ENCODE data around the gene ELK4. TPM values are rescaled to one million over a fixed set of nuclear protein-coding genes. Genes with fewer than 3 reads are reported as not detected.

ELK4 gene
- total RNA-seq, 2 donors from 2014 or later = 92.8 to 100 TPM

DNA sequence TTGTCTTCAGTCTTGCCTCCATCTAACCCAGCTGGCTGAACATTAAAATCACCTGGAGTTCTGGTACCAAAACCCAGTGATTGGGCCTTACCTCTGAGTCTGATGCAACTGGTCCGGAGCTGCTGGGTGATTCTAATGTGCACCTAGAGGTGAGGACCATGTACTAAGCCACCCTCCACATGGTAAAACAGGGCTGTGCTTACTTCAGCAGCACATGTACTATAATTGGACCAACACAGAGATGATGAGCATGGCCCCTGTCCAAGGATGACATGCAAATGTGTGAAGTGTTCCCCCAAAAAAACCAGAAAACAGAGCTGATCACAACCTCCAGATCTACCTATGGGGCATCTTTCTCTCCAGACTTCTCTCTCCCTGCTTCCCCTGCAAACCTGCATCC is 37.0 kb downstream of the ELK4 start:
- no peaks in the 10 kb centered on the region for H3K9me3 ChIP-seq (ENCODE audit: control insufficient read depth, low read length, poor library complexity, severe bottlenecking)
- Mint-ChIP-seq H3K36me3 (ENCODE audit: low read depth) (peaks cover 4% of the 10 kb centered on the region), H3K4me1 (peaks cover 17% of the 10 kb centered on the region), H3K27me3 (peaks cover 3% of the 10 kb centered on the region), H3K27ac (peak overlapping the region; percentile 92), H3K4me3 (no peak overlapping the region)
- DNase-seq (no peak), ATAC-seq (no peak)

DNA sequence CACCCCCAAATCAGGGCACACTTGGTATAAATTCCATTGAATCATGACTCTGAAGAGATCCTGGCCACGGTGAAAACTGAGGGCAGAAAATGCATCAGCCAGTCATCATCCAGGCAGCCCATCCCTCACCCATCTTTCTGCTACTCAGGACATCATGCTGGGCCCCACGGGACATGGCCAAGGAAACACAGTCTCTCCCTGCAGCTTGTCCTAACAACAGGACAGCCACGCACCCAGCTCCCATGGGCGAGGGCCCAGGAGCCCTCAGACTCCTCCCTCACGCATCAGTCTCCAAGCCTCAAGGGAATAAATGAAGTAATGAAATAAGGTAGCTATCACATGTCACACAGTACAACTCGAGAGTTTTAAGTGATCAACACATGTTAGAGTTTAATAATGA is 37.8 kb downstream of the ELK4 start:
- ATAC-seq (no peak), DNase-seq (no peak)
- no peaks in the 10 kb centered on the region for H3K9me3 ChIP-seq (ENCODE audit: control insufficient read depth, low read length, poor library complexity, severe bottlenecking)

DNA sequence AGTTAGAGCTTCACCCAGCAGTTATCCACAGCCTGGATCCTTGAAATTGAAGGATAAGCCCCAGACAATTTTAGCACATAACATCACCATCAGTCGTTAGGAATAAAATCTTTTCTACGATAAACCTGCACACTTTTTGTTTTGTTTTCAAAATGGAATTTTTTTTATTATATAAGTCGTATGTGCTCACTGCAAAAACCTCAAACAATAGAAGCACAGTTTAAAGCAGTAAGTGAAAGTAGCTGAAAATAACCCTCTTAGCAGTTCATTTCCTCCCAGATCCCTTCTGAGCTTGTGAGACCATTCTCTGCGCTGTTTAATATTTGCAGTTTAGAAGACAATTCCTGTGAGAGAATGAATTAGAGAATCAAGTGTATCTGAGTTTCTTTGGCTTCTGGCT is 38.3 kb downstream of the ELK4 start:
- peak overlapping the region; percentile 63 for H3K4me3 Mint-ChIP-seq
- peak overlapping the region; percentile 92 for H3K27ac Mint-ChIP-seq
- H3K36me3 Mint-ChIP-seq (ENCODE audit: low read depth) = no peaks in the 10 kb centered on the region
- DNase-seq (no peak), ATAC-seq (peak; percentile 37)
- H3K27me3 Mint-ChIP-seq = peaks cover 4% of the 10 kb centered on the region
- H3K9me3 ChIP-seq (ENCODE audit: control insufficient read depth, low read length, poor library complexity, severe bottlenecking) = no peaks in the 10 kb centered on the region
- H3K4me1 Mint-ChIP-seq = peaks cover 19% of the 10 kb centered on the region

More for the DNA sequence above, 37.8 kb downstream of the ELK4 start:
- peaks cover 4% of the 10 kb centered on the region for H3K27me3 Mint-ChIP-seq
- peaks cover under 1% of the 10 kb centered on the region for H3K36me3 Mint-ChIP-seq (ENCODE audit: low read depth)
- peaks cover 17% of the 10 kb centered on the region for H3K4me1 Mint-ChIP-seq
- H3K27ac Mint-ChIP-seq = peak overlapping the region; percentile 92
- peak overlapping the region; percentile 15 for H3K4me3 Mint-ChIP-seq

DNA sequence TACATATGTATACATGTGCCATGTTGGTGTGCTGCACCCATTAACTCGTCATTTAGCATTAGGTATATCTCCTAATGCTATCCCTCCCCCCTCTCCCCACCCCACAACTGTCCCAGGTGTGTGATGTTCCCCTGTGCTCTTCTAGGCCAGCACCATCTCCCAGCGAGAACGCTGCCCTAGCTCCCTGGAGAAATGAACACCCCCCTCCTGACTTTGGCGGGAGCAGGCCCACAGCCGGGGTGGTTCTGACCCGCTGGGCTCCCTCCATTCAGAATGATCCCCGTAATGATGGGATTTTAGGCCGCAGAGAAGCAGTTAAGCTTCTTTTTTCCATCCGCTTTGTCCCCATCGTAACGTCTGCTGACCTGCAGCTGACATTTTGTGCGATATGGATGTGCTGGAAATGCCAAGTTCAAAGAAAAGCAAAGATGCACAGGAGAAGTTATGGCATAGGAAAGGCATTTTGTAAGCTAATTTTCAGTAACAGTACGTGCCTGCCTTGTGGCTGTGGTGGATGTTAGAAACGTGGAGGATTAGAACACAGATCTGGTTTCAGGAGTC is 39.3 kb downstream of the ELK4 start:
- Mint-ChIP-seq H3K27ac (peak overlapping the region; percentile 92), H3K36me3 (ENCODE audit: low read depth) (no peaks in the 10 kb centered on the region), H3K4me1 (peaks cover 19% of the 10 kb centered on the region), H3K4me3 (peak overlapping the region; percentile 21), H3K27me3 (peaks cover 6% of the 10 kb centered on the region)
- ATAC-seq = no peak
- DNase-seq = no peak
- H3K9me3 ChIP-seq (ENCODE audit: control insufficient read depth, low read length, poor library complexity, severe bottlenecking) = no peaks in the 10 kb centered on the region

DNA sequence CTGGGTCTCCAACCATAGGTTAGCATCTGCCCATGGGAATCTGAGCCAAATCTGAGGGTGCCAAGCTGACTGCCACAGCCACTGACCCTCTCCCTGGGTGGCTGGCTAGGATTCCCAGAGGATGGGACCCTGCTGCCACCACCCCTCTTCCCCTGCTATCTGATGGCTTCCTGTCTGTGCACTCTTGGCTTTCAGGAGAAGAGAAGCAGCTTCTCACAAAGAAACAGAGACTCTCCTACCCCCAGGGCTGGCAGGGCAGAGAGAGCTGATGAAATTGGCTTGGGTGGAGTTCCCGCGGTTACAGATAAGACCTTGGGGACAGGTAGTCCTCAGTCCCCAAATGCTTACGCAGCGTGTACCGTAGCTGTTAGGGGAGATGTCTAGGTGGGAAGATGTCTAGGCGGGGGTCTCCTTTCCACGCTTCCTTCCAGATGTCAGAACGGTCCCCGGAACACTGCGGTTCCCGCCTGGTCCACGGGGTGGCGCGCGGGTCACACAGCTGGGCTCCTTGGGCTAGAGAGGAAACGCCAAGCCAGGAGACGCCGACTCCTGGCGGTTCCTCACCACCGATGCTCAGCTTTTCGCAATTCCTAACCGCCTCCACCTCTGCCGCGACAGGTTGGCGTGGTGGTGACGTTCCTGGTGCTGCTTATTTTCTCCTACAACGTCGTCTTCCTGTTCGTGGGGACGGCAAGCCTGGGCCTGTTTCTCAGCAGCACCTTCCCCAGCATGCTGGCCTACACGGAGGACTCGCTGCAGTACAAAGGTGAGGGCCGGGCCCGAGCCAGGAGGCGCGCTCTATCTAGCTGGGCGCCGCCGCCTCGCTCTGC is 40.1 kb downstream of the ELK4 start:
- H3K4me1 Mint-ChIP-seq = peaks cover 19% of the 10 kb centered on the region
- H3K4me3 Mint-ChIP-seq = peak overlapping the region; percentile 82
- ATAC-seq (peak; percentile 92), DNase-seq (peak; percentile 76 to 90 (median 78))
- no peaks in the 10 kb centered on the region for H3K9me3 ChIP-seq (ENCODE audit: control insufficient read depth, low read length, poor library complexity, severe bottlenecking)
- H3K27me3 Mint-ChIP-seq = peaks cover 10% of the 10 kb centered on the region
- H3K36me3 Mint-ChIP-seq (ENCODE audit: low read depth) = no peaks in the 10 kb centered on the region
- H3K27ac Mint-ChIP-seq = peak overlapping the region; percentile 75

- Mint-ChIP-seq H3K27me3 (peaks cover 13% of the 10 kb centered on the region), H3K27ac (no peak overlapping the region), H3K36me3 (ENCODE audit: low read depth) (no peaks in the 10 kb centered on the region), H3K4me1 (peaks cover 19% of the 10 kb centered on the region), H3K4me3 (peak overlapping the region; percentile 41)
- H3K9me3 ChIP-seq (ENCODE audit: control insufficient read depth, low read length, poor library complexity, severe bottlenecking) = no peaks in the 10 kb centered on the region
- ATAC-seq (no peak), DNase-seq (no peak)
These were observed 40.9 kb downstream of the ELK4 start for GRCh38 chr1:205590777-205591513.

- no peak overlapping the region for H3K27ac Mint-ChIP-seq
- DNase-seq (no peak), ATAC-seq (no peak)
- no peaks in the 10 kb centered on the region for H3K9me3 ChIP-seq (ENCODE audit: control insufficient read depth, low read length, poor library complexity, severe bottlenecking)
- peaks cover 16% of the 10 kb centered on the region for H3K4me1 Mint-ChIP-seq
- H3K27me3 Mint-ChIP-seq = peaks cover 15% of the 10 kb centered on the region
- H3K4me3 Mint-ChIP-seq = no peak overlapping the region
- no peaks in the 10 kb centered on the region for H3K36me3 Mint-ChIP-seq (ENCODE audit: low read depth)
These were observed 41.4 kb downstream of the ELK4 start for GRCh38 chr1:205590457-205590768.

DNA sequence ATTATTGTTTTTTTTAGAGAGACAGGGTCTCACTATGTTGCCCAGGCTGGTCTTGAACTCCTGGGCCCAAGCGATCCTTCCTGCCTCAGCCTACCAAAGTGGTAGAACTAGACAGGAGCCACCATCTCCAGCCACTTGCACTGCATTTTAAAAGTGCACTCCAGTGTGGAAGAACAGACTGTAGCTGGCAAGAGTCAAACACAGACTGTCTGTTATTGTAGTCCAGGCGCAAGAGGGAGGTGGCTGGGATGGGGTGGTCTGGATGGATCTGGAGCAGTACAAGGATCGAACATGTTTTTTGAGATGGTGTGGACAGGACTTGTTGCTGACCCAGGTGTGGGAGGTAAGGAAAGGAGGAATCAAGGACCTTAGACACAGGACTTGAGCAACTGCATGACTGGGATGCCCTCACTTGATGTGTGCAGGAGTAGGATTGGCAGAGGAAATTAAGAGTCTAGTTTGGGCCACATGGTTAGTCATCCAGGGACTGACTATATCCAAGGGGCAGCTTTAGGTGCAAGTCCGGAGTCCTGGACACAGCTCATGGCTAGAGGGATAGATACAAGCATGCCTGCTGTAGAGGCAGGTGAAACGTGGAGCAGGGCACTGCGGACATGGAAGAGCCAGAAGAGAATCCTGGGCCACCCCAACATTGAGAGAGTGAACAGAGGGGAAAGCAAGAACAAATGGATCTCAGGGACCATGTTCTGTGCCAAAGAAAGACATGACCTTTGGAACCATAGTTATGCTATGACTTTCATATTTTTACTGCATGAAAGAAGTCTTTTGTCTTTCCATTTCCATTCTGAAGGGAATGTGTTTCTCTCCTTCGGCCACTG is 42.0 kb downstream of the ELK4 start:
- peak overlapping the region; percentile 45 for H3K27ac Mint-ChIP-seq
- no peaks in the 10 kb centered on the region for H3K9me3 ChIP-seq (ENCODE audit: control insufficient read depth, low read length, poor library complexity, severe bottlenecking)
- DNase-seq (no peak), ATAC-seq (no peak)
- no peak overlapping the region for H3K4me3 Mint-ChIP-seq
- peaks cover 13% of the 10 kb centered on the region for H3K4me1 Mint-ChIP-seq
- peaks cover 15% of the 10 kb centered on the region for H3K27me3 Mint-ChIP-seq
- H3K36me3 Mint-ChIP-seq (ENCODE audit: low read depth) = no peaks in the 10 kb centered on the region

GRCh38 chr1:205589046-205589445 is 42.8 kb downstream of the ELK4 start:
- ATAC-seq = no peak
- DNase-seq = no peak
- Mint-ChIP-seq H3K4me1 (peaks cover 10% of the 10 kb centered on the region), H3K4me3 (no peak overlapping the region), H3K27ac (peak overlapping the region; percentile 45), H3K36me3 (ENCODE audit: low read depth) (no peaks in the 10 kb centered on the region), H3K27me3 (peaks cover 15% of the 10 kb centered on the region)
- no peaks in the 10 kb centered on the region for H3K9me3 ChIP-seq (ENCODE audit: control insufficient read depth, low read length, poor library complexity, severe bottlenecking)

GRCh38 chr1:205588636-205589035 is 43.2 kb downstream of the ELK4 start:
- H3K27me3 Mint-ChIP-seq = peaks cover 15% of the 10 kb centered on the region
- no peak for ATAC-seq
- no peaks in the 10 kb centered on the region for H3K36me3 Mint-ChIP-seq (ENCODE audit: low read depth)
- H3K4me3 Mint-ChIP-seq = no peak overlapping the region
- peaks cover 8% of the 10 kb centered on the region for H3K4me1 Mint-ChIP-seq
- H3K9me3 ChIP-seq (ENCODE audit: control insufficient read depth, low read length, poor library complexity, severe bottlenecking) = no peaks in the 10 kb centered on the region
- no peak for DNase-seq
- peak overlapping the region; percentile 45 for H3K27ac Mint-ChIP-seq

DNA sequence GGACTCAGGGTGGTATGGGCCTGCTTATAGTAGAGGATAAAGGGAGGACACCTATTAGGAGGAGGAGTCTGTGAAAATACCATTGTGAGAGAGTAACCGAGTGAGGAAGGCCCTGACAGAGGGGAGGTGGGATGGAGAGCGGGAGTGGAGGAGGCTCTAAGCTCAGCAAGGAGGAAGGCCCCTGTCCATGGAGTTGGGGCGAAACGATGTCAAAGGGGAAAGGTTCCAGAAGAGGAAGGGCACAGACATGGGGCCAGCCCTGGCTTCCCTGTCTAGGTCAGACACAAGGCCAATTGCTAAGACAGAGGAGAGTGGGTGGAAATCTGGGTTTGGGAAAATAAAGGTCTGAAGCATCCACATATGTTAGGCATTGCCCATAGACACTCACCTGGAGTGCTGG is 44.2 kb downstream of the ELK4 start:
- Mint-ChIP-seq H3K4me1 (peaks cover 4% of the 10 kb centered on the region), H3K27ac (no peak overlapping the region), H3K36me3 (ENCODE audit: low read depth) (no peaks in the 10 kb centered on the region), H3K4me3 (no peak overlapping the region), H3K27me3 (peaks cover 15% of the 10 kb centered on the region)
- H3K9me3 ChIP-seq (ENCODE audit: control insufficient read depth, low read length, poor library complexity, severe bottlenecking) = no peaks in the 10 kb centered on the region
- no peak for ATAC-seq
- DNase-seq = no peak

DNA sequence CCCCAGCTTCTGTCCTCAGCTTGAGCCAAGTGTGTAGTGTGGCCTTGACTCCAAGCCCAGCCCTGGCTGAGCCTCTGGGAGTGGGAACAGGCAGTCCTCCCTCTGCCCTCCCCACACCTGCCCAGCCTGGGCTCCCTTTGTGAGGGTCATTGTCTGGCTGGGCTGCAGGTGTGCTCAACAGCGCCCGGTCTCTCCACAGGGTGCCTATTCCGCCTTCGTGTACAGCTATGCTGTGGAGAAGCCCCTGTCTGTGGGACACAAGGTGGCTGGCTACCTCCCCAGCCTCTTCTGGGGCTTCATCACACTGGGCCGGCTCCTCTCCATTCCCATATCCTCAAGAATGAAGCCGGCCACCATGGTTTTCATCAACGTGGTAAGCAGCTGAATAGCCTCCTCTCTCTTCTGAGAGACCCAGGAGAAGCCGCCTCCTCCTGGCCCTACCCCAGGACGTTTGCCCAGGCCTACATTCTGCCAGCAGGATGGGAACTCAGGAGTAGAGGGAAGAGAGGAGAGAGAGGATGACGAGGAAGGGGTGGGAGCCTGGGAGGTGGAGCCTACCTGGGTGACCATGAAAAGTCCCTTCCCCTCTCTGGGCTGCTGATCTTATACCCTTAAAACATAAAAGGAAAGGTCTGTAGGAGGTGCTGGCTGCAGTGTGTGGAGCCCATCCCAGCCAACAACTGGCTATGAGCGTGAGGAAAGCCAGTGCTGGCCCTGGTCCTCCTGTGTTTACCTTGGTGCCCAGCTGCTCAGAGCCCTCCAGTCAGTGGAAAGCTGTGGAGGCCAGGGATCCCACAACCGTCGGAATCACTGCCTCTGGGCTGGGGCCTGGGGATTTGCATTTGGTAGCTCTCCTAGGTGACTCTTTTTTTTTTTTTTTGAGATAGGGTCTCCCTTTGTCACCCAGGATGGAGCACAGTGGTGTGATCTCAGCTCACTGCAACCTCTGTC is 45.7 kb downstream of the ELK4 start:
- no peak overlapping the region for H3K27ac Mint-ChIP-seq
- DNase-seq (no peak), ATAC-seq (no peak)
- no peaks in the 10 kb centered on the region for H3K36me3 Mint-ChIP-seq (ENCODE audit: low read depth)
- peaks cover 2% of the 10 kb centered on the region for H3K4me1 Mint-ChIP-seq
- H3K4me3 Mint-ChIP-seq = no peak overlapping the region
- H3K27me3 Mint-ChIP-seq = peaks cover 24% of the 10 kb centered on the region
- H3K9me3 ChIP-seq (ENCODE audit: control insufficient read depth, low read length, poor library complexity, severe bottlenecking) = no peaks in the 10 kb centered on the region

Measured in T-helper 17 cell (primary cell).